Epithelial cell of proximal tubule (primary cell): Measurements from ENCODE around the gene ABCC5. TPM values are rescaled to one million over a fixed set of nuclear protein-coding genes. Genes with fewer than 3 reads are reported as not detected.

Experiments used
- DNase-seq: peaks from one replicate; pipeline ENCODE4 v3.0.0-alpha.2; 2011; ENCODE audit warnings: low read depth
- H3K4me3 ChIP-seq: 2 replicates; pipeline ENCODE4 v1.5.1; 2011; ENCODE audit warnings: low read depth, mild to moderate bottlenecking, low read length
- total RNA-seq: library from RNA; depleted of rRNA; stranded (reverse); fragments of >200 nt; gene quantifications from 2 replicates; pipeline ENCODE4 v1.2.3, GENCODE V29; 2015
- TF ChIP-seq, protein P1 (sequence below): conservative IDR thresholded peaks from 2 replicates; pipeline ENCODE4 v1.5.1; 2012; ENCODE audit warnings: low read depth, mild to moderate bottlenecking, low read length

ABCC5 gene
- total RNA-seq, 1 donor from 2014 or later: 15.2 TPM

DNA sequence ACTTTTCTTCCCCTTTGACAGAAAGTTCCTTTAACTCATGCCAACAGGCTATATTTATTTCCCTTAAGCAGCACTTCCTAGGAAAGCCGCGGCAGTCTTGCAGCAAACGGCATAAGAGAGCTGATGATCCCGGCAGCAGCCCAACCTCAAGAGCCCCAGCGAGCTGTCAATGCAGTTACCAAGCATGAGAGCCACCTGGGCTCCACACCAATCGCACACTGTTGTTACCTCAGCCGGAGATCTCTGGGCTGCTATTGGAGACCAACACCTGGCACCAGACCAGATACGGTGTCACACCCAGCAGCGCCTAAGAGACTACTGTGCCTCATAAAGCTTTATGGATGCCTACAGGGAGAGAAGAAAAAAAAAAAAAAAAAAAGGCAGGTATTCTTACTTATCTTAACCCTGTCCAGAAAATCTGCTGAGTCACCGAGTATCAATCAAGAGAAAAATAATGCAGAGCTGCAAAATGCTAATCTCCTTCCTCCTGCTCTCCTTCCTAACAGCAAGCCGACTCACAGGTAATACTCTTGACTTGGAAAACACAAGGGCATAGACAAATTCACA, 11.7 kb downstream of the ABCC5 start:
- DNase-seq: peak; percentile 36
- TF ChIP-seq, protein P1, sequence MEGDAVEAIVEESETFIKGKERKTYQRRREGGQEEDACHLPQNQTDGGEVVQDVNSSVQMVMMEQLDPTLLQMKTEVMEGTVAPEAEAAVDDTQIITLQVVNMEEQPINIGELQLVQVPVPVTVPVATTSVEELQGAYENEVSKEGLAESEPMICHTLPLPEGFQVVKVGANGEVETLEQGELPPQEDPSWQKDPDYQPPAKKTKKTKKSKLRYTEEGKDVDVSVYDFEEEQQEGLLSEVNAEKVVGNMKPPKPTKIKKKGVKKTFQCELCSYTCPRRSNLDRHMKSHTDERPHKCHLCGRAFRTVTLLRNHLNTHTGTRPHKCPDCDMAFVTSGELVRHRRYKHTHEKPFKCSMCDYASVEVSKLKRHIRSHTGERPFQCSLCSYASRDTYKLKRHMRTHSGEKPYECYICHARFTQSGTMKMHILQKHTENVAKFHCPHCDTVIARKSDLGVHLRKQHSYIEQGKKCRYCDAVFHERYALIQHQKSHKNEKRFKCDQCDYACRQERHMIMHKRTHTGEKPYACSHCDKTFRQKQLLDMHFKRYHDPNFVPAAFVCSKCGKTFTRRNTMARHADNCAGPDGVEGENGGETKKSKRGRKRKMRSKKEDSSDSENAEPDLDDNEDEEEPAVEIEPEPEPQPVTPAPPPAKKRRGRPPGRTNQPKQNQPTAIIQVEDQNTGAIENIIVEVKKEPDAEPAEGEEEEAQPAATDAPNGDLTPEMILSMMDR: no peak
- H3K4me3 ChIP-seq: peak overlapping the region; percentile 12

DNA sequence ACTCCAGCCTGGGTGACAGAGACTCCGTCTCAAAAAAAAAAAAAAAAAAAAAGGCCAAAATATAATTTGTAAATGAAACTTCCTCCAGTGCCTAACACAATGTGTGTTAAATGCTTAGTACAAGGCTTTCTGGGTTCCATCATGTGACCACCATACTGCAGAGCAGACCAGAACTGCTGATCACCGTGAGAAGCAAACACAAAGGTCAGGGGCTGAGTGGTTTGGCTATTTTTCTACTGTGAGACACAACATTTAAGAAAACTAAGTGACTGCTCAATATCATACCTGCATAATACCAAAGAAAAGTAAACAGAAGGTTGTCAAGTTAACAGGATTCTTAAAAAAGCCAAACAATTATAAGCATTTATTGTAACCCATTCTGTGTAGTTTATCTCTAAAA, 13.2 kb downstream of the ABCC5 start:
- TF ChIP-seq, protein P1: no peak
- no peak for DNase-seq
- H3K4me3 ChIP-seq: no peak overlapping the region

DNA sequence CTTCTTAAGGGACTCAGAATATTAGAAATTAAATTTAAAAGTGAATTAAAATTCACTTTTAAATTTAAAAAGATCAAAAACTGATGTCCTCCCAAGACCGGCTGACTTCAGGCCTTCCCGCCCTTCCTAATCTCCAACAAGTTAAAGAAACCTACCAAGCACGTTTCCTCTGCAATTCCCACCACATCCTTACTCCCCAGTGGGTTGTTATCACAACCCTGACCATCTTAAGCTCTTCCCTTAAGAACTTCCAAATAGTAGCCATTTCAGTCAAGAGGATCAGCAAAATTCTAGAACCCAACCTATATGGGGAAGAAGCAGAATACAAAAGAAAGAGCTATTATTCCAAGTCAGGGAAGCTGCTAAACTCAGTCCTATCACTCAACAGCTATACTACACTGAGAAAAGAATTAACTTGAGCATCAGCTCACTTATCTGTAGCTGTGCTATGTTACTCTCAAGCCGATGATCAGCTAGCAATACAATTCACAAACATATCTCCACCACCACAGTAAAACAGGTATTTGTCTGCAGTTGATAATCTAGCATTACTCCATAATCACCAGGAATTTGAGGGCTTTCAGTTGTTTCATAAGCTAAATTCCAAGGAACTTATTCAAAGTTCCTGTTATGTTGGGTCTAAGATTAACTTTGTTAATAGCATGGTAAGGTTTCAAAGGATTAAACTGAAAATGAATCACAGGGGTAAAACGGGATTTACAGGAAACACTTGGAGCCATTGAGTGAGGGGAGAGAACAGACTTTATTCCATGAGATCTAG, 14.3 kb downstream of the ABCC5 start:
- H3K4me3 ChIP-seq: no peak overlapping the region
- TF ChIP-seq, protein P1: no peak
- peak; percentile 86 for DNase-seq

DNA sequence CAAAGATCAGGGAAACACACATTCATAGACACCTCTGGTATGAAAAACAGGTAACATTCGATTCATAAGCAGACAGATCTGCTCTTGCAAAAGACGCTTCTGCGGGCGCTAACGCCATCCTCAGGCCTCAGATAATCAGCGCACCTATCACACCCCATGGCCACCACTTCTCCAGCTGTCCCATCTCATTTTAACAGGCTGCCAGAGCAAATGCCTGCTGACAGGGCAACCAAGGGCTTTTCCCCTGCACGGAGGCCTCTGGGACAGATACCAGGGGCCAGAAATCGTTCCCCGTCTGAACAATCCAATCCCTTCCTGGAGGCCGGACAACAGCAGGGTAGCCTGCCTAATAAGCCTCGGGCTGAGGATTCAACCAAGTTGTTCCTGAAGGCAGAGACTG, 15.2 kb downstream of the ABCC5 start:
- no peak overlapping the region for H3K4me3 ChIP-seq
- no peak for DNase-seq
- TF ChIP-seq, protein P1: no peak

DNA sequence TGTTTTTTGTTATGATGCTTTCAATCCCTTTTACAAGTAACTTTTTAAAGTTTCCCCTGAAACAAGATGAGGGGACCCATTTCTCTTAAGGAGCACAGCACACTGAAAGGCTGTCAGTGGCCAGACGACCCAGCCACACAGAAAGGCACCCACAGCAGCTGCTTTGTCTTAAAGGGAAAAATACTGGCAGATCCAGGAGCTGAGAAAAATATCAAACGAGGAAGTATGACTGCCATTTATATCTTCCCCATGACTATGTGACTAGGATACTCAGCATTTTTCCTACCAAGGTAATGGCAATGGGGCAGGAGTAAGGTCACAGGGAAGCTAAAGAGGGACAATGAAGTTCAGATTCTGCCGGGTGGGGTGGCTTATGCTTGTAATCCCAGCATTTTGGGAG, 15.9 kb downstream of the ABCC5 start:
- DNase-seq: no peak
- no peak overlapping the region for H3K4me3 ChIP-seq
- TF ChIP-seq, protein P1: no peak

DNA sequence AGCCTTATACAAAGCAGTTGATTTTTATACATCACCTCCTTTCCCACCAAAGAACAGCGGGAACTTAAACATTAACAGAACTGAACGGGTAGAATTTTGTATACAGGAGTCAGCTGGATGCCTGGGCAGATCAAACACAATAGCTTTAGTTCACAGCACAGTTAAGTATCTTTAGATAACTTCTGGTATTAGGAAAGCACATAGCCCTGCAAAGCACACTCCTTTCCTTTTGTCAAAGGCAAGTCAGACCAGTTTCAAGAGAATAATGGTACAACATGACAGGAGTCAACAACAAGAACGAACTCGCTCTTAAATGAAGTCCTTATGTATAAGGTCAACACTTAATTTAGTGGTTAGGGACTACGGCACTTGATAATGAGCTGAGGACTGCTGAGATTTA, 26.3 kb downstream of the ABCC5 start:
- H3K4me3 ChIP-seq: no peak overlapping the region
- TF ChIP-seq, protein P1: no peak
- DNase-seq: no peak

DNA sequence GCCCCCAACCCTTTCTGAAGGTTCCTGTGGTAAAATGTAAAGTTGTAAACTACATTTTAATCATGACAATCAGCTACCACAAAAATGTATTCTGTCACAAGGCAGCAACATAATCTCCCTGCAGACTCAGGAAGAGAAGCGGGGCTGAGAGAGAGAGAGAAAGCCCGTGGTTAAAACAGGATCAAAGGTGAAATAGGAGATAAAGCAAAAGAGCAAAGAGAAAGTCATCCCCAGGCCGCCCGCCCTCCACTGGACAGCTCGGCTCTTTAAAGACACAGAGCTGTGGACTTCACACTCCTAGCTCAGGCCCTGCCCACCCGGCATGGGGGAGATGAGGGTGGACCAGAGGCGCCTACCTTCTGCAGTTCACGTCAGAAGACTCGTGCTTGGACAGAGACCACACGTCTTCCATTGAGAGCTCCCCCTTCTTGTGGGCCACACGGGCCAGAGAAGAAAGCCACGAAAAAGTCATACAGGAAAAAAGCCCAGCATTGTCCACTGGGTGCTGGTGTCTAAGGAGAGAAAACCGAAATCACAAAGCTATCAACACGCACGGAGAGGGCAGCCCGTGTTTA, 29.4 kb downstream of the ABCC5 start:
- DNase-seq: no peak
- TF ChIP-seq, protein P1: no peak

More for the DNA sequence above, 29.4 kb downstream of the ABCC5 start:
- H3K4me3 ChIP-seq: no peak overlapping the region
